HG02870 (cell line): ENCODE results near the gene MIA.
"Not testable (repeated sequence)": the region's sequence is repeated elsewhere in the genome, so short reads cannot be mapped to it uniquely, and the experiment has no call there.

Experiments used
- ATAC-seq: cut with Tn5 transposase; IDR thresholded peaks from one replicate; pipeline ENCODE4 v1.9.1; 2021; ENCODE audit warnings: mild to moderate bottlenecking, moderate library complexity; ENCODE audit not compliant: unreplicated experiment

Gene MIA

DNA sequence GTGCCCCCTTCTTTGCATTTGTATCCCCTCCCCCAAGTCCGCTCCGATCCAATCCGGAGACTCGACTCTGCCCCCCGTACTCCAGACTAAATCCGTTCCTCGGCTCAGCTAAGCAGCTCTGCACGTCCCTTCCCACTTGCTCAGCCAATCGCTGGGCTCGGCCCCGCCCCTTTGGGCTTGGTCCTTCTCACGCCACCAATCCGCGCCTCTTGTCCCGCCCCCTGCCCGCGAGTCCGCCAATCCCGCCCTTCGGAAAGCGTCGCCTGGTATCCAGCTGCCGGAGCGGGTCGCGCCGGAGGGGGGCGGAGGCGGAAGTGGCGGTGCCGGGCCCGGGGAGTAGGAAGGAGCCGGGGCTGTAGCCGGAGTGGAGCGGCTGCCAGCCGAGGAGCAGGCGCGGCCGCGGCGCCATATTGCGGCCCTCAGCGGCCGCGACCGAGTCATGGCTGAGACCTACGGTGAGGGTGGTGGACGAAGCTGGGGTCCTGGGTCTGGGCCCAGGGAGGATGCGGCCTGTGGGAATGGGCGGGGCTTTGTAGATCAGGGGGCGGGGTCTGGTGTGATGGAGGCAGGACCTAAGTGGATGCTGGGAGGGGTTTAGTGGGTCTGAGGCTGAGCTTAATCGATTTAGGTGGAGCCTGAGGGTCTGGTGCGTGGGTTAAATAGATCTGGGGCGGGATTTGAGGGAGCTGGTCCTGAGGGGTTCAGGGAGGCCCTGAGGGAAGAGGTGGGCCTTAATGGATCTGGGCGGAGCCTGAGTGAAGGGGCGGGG is 2.8 kb downstream of the MIA start, which contains the start of gene RAB4B:
Gene RAB4B (plus strand): TSS at position 311 of the 769 bp plus-strand sequence. CDS start 129 bp downstream, at position 440.
- peak; percentile 51 for ATAC-seq

- ATAC-seq = no peak
Measured at GRCh38 chr19:40778706-40779284, 3.5 kb downstream of the MIA start.

DNA sequence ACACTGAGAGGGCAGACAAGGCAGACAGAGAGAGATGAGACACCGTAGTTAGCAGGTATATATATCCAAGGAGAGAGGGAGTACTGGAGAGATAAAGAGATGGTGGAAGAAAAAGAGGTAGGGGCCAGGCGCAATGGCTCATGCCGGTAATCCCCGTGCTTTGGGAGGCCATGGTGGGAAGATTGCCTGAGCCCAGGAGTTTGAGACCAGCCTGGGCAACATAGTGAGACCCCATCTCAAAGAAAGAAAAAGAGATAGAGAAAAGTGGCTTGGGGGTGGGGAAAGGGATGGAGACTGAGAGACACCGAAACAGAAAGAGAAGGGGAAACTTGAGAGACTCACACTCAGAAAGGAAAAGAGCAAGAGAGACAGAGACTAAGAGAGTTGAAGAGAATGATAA is 5.3 kb downstream of the MIA start:
- ATAC-seq = no peak

DNA sequence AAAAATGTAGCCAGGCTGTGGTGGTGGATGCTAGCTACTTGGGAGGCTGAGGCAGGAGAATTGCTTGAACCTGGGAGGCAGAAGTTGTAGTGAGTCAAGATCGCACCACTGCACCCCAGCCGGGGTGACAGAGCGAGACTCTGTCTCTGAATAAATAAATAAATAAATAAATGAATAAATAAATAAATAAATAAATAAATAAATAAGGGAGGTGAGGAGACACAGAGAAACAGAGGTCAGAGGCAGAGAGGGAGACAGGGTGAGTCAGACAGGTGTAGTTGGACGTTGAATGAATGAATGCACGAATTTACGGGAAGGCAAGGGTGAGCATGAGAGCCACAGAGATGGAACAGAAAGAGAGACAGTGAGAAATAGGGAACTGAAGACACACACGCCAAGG is 5.8 kb downstream of the MIA start:
- ATAC-seq = no peak

GRCh38 chr19:40783711-40784110 is 8.4 kb downstream of the MIA start:
- no peak for ATAC-seq

GRCh38 chr19:40784146-40784545 is 8.8 kb downstream of the MIA start:
- ATAC-seq = not testable (repeated sequence)

GRCh38 chr19:40785526-40785925 is 10.2 kb downstream of the MIA start:
- no peak for ATAC-seq

- ATAC-seq = no peak
Measured at GRCh38 chr19:40786060-40787037, 11.0 kb downstream of the MIA start.

- no peak for ATAC-seq
Measured at GRCh38 chr19:40791349-40791748, 16.0 kb downstream of the MIA start.

GRCh38 chr19:40791996-40792395 is 16.7 kb downstream of the MIA start:
- no peak for ATAC-seq

GRCh38 chr19:40797166-40797962 is 22.0 kb downstream of the MIA start:
- no peak for ATAC-seq

DNA sequence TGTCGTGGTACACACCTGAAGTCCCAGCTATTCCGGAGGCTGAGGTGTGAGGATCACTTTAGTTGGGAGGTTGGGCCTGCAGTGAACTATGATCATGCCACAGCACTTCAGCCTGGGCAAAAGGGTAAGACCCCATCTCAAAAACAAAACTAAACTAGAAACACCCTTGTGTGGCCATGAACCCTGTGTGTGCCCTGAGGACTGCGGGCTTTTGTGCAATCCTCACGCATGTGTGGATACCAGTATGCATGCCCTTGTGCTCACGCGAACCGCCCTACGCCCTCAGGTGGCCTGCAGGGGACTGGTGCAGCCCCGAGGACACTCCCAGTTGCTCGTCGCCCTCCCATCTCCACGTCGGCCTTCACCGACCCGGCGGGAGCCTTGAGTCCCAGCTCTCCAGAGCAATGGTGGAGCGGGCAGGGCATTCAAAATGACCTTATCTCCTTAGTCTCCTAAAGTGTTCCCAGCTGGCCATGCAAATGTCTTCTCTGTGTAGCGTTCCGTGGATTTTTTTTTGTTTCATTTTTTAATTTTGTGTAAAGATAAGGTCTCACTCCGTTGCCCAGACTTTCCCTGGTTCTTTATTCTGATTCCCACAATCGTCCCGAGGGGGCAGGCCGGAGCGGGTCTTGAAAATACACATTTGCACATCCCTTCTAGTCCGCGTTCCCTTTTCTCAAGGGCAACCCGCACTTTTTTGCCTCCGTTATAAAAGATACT is 22.8 kb downstream of the MIA start:
- no peak for ATAC-seq

GRCh38 chr19:40798683-40799557 is 23.6 kb downstream of the MIA start, which contains the start of gene EGLN2:
TSS of gene EGLN2 (plus strand) at chr19:40799191. CDS start at chr19:40800573, 1,382 bp downstream.
- ATAC-seq = peak; percentile 71

DNA sequence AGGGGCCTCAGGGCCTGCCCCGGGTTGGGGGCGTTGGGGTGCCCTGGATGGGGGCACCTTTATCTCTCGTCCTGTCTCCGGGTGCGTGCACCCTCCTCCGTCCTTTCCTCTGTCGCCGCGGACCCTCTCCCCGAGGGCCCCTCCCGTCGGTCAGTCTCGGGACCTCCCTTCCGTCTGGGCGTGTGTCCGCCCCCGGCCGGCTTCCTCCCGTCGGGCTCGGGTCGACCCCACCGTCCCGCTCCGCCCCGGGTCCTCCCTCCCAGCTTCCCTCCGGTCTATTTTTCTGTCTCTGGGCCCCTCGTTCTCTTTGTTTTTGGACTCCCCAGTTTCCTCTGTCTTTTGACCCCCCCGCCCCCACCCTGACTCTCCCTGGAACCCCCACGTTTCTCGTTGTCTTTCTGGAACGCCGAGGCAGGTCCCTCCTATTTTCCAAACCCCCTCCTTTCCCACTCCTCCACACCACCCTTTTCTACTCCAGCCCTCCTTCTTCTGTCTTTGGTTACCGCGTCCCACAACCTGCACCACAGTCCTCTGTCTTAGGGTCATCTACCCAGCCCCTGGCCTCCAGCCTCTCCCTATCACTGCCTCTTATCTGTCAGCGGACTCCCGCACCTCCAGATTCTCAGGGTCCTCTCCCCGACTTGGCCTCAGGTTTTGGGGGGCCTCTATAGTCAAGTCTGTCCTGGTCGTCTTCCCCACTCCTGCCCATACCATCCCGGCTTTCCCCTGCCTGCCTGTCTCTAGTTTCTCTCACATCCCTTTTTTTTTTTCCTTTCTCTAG is 24.4 kb downstream of the MIA start:
- ATAC-seq = no peak

DNA sequence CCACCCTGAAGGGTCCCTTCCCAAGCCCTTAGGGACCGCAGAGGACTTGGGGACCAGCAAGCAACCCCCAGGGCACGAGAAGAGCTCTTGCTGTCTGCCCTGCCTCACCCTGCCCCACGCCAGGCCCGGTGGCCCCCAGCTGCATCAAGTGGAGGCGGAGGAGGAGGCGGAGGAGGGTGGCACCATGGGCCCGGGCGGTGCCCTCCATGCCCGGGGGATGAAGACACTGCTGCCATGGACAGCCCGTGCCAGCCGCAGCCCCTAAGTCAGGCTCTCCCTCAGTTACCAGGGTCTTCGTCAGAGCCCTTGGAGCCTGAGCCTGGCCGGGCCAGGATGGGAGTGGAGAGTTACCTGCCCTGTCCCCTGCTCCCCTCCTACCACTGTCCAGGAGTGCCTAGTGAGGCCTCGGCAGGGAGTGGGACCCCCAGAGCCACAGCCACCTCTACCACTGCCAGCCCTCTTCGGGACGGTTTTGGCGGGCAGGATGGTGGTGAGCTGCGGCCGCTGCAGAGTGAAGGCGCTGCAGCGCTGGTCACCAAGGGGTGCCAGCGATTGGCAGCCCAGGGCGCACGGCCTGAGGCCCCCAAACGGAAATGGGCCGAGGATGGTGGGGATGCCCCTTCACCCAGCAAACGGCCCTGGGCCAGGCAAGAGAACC is 25.1 kb downstream of the MIA start:
- ATAC-seq = no peak

- no peak for ATAC-seq
Measured at GRCh38 chr19:40800997-40801377, 25.7 kb downstream of the MIA start.

DNA sequence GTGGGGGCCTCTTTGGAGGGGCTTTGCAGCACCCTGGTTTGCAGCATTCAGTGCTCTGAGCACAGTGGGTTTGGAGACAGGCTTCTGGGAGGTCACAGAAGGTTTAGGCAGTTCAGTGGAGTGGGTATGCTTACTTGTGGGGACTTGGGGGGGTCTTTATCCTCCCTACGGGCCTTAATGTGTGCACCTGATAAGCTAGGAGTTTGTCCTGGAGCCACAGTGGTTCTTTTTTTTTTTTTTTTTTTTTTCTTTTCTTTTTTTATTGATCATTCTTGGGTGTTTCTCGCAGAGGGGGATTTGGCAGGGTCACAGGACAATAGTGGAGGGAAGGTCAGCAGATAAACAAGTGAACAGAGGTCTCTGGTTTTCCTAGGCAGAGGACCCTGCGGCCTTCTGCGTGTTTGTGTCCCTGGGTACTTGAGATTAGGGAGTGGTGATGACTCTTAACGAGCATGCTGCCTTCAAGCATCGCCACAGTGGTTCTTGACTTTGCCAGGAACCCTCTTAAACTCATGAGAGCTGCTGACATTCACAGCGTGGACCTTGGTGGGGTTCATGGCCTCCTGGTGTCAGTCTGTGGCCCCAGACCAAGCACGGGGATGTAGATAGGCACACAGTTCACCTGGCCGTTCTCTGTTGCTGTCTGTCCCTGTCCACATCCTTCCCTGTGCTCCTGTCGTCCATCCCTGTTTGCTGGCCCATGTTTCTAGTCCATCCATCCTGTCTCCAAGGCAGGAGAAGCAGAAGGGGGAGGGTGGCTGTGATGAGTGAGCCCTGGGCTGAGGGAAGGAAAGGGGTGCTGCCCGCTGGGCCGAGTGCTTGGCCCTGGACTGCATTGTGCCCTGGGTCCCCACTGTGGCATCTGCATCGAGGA is 26.3 kb downstream of the MIA start:
- no peak for ATAC-seq
